ENCODE data around the gene CDK5RAP2. TPM values are rescaled to one million over a fixed set of nuclear protein-coding genes. Genes with fewer than 3 reads are reported as not detected.

The CDK5RAP2 gene
- total and polyA plus RNA-seq, 8 donors = 24.7 to 438 (median 31.3) TPM

- H3K4me3 ChIP-seq = no peak overlapping the region
Observed at GRCh38 chr9:120474591-120475243, 105.2 kb downstream of the CDK5RAP2 start.

DNA sequence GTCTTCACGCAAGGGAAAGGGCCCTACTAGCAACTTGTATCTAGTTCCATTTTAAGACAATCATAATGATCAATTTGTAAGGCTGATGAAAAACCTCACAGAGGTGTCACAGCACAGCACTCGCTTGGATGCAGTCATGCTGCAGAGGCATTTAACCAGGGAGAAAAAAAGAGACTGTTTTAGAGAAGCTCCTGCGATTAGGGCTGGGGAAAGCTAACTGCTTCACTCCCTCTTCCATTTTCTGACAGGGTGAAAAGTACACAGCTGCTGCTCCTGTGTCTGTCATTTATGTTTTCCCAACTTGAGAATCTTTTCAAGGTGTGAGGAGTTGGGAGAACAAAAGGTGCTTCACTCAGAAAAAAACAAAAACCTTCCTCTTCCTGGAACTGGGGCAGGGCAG lies 106.4 kb downstream of the CDK5RAP2 start:
- peaks cover 18 to 90% (median 82%) of the 10 kb centered on the region in 4 donors for H3K36me3 ChIP-seq
- intact Hi-C loops (cut with DNase I; ENCODE audit: low total_unique reads) = no loop called here
- 92 to 95% (median 94%) methylated on average over 3 of the region's 3 CpGs for WGBS, 5 donors
- H3K27me3 ChIP-seq = no peaks in the 10 kb centered on the region
- DNase-seq = no peak
- peaks cover 0 to 13% (median 6%) of the 10 kb centered on the region in 4 donors for H3K4me1 ChIP-seq
- no peak overlapping the region for H3K4me3 ChIP-seq
- no peaks in the 10 kb centered on the region for H3K9me3 ChIP-seq
- TF ChIP-seq, protein P1, sequence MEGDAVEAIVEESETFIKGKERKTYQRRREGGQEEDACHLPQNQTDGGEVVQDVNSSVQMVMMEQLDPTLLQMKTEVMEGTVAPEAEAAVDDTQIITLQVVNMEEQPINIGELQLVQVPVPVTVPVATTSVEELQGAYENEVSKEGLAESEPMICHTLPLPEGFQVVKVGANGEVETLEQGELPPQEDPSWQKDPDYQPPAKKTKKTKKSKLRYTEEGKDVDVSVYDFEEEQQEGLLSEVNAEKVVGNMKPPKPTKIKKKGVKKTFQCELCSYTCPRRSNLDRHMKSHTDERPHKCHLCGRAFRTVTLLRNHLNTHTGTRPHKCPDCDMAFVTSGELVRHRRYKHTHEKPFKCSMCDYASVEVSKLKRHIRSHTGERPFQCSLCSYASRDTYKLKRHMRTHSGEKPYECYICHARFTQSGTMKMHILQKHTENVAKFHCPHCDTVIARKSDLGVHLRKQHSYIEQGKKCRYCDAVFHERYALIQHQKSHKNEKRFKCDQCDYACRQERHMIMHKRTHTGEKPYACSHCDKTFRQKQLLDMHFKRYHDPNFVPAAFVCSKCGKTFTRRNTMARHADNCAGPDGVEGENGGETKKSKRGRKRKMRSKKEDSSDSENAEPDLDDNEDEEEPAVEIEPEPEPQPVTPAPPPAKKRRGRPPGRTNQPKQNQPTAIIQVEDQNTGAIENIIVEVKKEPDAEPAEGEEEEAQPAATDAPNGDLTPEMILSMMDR (IDR thresholded peaks at IDR 0.05) = no peak
- no peak for TF ChIP-seq POLR2A (IDR thresholded peaks at IDR 0.05)
- TF ChIP-seq POLR2AphosphoS5 (IDR thresholded peaks at IDR 0.05) = no peak
- TF ChIP-seq EP300 (IDR thresholded peaks at IDR 0.05) = no peak
- peak overlapping the region in 2 of 5 donors; percentile 49 to 65 for H3K27ac ChIP-seq

More at GRCh38 chr9:120474591-120475243, 105.2 kb downstream of the CDK5RAP2 start:
- Histone ChIP-seq H3K27ac (peak overlapping the region in 3 of 5 donors; percentile 36 to 65 (median 49)), H3K36me3 (peaks cover 18 to 79% (median 73%) of the 10 kb centered on the region in 4 donors), H3K9me3 (no peaks in the 10 kb centered on the region), H3K4me1 (peaks cover 0 to 13% (median 6%) of the 10 kb centered on the region in 4 donors), H3K27me3 (no peaks in the 10 kb centered on the region)
- TF ChIP-seq, protein P1 (IDR thresholded peaks at IDR 0.05) = no peak
- TF ChIP-seq EP300 (IDR thresholded peaks at IDR 0.05) = no peak
- no peak for TF ChIP-seq POLR2AphosphoS5 (IDR thresholded peaks at IDR 0.05)
- TF ChIP-seq POLR2A (IDR thresholded peaks at IDR 0.05) = no peak
- 58 to 76% (median 73%) methylated on average over 3 of the region's 3 CpGs for WGBS, 5 donors
- intact Hi-C loops (cut with DNase I; ENCODE audit: low total_unique reads) = no loop called here
- DNase-seq = no peak

DNA sequence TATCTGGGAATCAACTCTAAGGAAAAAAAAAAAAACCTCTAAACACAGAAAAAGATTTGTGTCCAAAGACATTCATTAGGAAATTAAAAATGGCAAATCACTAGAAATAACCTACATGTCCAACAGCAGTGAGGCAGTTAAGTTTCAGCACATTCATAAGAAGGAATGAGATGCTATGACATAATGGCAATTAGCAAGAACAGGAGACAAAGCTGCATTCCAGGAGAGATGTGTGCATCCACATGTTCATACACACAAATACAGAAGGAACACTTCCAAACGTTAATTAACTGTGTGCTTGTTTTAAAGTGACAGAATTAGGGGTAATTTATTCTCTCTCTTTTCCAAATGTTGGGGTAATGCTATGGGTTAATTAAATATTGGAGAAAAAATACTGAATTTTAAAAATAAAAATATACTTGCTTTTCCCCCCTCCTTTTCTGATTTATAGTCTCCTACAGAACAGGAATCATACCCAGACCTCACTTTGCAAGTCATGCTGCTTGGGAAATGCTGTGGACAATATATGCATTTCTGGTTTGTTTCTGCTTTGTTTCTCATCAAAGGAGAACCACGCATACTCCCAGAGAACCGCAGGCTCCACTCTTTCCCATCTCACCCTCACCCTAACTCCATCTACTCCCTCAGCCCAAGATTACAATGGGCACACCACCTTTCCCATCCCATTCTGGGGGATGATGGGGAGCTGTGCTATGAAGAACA lies 114.1 kb downstream of the CDK5RAP2 start:
- Histone ChIP-seq H3K9me3 (no peaks in the 10 kb centered on the region), H3K27me3 (no peaks in the 10 kb centered on the region), H3K4me1 (peaks cover 0 to 14% (median 6%) of the 10 kb centered on the region in 4 donors), H3K27ac (no peak overlapping the region), H3K36me3 (peaks cover 8 to 70% (median 60%) of the 10 kb centered on the region in 4 donors), H3K4me3 (no peak overlapping the region)
- intact Hi-C loops (cut with DNase I; ENCODE audit: low total_unique reads) = no loop called here
- WGBS, 5 donors = 62 to 83% (median 78%) methylated on average over 3 of the region's 3 CpGs
- TF ChIP-seq EP300 (IDR thresholded peaks at IDR 0.05) (no peak), POLR2A (IDR thresholded peaks at IDR 0.05) (no peak), POLR2AphosphoS5 (IDR thresholded peaks at IDR 0.05) (no peak)
- TF ChIP-seq, protein P1 (IDR thresholded peaks at IDR 0.05) = no peak
- no peak for DNase-seq

DNA sequence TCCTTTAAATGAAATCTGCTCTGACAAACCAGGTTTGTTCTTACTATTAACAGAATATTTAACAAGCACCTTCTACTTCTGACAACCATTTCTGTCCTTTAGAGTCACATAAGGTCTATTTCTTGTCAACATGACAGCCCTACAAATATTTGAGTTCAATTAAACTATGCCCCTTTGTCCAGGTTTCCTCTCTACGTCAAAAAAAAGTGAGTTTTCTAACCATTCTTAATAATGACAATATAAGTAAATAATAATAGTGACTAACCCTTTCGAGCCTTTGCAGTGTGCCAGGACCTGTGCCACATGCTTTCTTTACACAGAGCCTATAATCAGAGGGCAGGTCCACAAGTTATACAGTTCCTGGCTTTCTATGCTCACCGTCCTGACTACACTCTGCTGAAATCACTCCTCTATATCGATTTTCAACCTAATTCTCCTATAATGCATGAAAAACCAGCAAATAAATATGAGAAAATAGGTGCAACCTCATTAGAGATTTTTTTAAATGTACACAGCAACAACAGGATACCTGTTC lies 115.0 kb downstream of the CDK5RAP2 start:
- WGBS, 5 donors = 64 to 81% (median 70%) methylated on average over 4 of the region's 4 CpGs
- peaks cover 8 to 70% (median 62%) of the 10 kb centered on the region in 4 donors for H3K36me3 ChIP-seq
- H3K9me3 ChIP-seq = no peaks in the 10 kb centered on the region
- H3K4me3 ChIP-seq = no peak overlapping the region
- TF ChIP-seq, protein P1 (IDR thresholded peaks at IDR 0.05) = no peak
- TF ChIP-seq EP300 (IDR thresholded peaks at IDR 0.05) (no peak), POLR2A (IDR thresholded peaks at IDR 0.05) (no peak), POLR2AphosphoS5 (IDR thresholded peaks at IDR 0.05) (no peak)
- no peak for DNase-seq
- intact Hi-C loops (cut with DNase I; ENCODE audit: low total_unique reads) = no loop called here
- H3K27me3 ChIP-seq = no peaks in the 10 kb centered on the region
- peaks cover 0 to 14% (median 6%) of the 10 kb centered on the region in 4 donors for H3K4me1 ChIP-seq
- no peak overlapping the region for H3K27ac ChIP-seq
